ENCODE measurements around the gene HPCAL4. TPM values are rescaled to one million over a fixed set of nuclear protein-coding genes. Genes with fewer than 3 reads are reported as not detected.

Gene HPCAL4
- total RNA-seq, 1 donor from 2014 or later: 0.88 TPM

DNA sequence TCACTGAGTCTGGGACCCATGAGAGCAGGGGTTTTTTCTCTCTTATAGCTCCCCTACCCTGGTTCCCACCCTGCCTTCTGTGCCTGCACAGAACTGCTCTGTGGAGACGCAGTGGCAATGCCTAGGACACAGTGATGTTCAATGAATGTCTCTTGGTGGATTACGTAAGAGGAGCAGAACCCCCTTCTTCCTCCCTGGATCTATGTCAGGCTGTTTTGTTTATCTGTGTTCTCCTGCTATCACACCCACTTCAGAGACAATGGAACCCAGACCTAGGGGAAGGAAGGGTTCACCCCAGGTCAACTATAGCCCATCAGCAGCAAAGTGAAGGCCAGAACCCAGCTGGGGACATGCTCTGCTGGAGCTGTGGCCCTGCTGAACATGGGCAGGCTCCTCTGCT, 2.0 kb downstream of the HPCAL4 start:
- Histone ChIP-seq H3K27me3 (ENCODE audit: low read depth) (peaks cover 94% of the 10 kb centered on the region), H3K27ac (replicated peaks) (no peak overlapping the region), H3K36me3 (no peaks in the 10 kb centered on the region), H3K9me3 (replicated peaks) (no peaks in the 10 kb centered on the region), H3K4me1 (peaks cover 33% of the 10 kb centered on the region), H3K4me3 (no peak overlapping the region)
- no peak for DNase-seq
- TF ChIP-seq, protein P1, sequence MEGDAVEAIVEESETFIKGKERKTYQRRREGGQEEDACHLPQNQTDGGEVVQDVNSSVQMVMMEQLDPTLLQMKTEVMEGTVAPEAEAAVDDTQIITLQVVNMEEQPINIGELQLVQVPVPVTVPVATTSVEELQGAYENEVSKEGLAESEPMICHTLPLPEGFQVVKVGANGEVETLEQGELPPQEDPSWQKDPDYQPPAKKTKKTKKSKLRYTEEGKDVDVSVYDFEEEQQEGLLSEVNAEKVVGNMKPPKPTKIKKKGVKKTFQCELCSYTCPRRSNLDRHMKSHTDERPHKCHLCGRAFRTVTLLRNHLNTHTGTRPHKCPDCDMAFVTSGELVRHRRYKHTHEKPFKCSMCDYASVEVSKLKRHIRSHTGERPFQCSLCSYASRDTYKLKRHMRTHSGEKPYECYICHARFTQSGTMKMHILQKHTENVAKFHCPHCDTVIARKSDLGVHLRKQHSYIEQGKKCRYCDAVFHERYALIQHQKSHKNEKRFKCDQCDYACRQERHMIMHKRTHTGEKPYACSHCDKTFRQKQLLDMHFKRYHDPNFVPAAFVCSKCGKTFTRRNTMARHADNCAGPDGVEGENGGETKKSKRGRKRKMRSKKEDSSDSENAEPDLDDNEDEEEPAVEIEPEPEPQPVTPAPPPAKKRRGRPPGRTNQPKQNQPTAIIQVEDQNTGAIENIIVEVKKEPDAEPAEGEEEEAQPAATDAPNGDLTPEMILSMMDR (IDR thresholded peaks at IDR 0.05; ENCODE audit: borderline replicate concordance): no peak
- intact Hi-C loops (cut with micrococcal nuclease): no loop called here

DNA sequence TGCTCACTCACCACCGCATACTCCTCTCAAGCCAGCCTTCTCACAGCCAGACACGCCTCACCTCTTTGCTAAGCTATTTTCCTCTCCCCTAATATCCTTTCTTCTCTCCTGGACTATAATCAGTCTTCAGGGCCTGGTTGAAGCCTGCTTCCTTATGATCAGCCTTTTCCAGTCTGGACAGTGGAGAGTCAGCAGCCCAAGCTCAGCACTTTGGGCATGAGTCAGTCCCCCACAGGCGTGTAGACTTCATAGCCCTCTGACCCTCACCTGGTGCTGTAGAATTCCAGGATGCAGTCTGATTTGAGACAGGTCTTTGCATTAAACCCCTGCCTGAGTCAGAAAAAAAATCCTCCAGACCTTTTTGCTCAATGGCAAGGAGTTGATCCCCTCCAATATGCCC, 2.5 kb downstream of the HPCAL4 start:
- H3K27me3 ChIP-seq (ENCODE audit: low read depth): peaks cover 97% of the 10 kb centered on the region
- TF ChIP-seq, protein P1 (IDR thresholded peaks at IDR 0.05; ENCODE audit: borderline replicate concordance): no peak
- H3K4me3 ChIP-seq: no peak overlapping the region
- DNase-seq: no peak
- intact Hi-C loops (cut with micrococcal nuclease): no loop called here
- peaks cover 33% of the 10 kb centered on the region for H3K4me1 ChIP-seq
- no peak overlapping the region for H3K27ac ChIP-seq (replicated peaks)
- no peaks in the 10 kb centered on the region for H3K36me3 ChIP-seq
- no peaks in the 10 kb centered on the region for H3K9me3 ChIP-seq (replicated peaks)

DNA sequence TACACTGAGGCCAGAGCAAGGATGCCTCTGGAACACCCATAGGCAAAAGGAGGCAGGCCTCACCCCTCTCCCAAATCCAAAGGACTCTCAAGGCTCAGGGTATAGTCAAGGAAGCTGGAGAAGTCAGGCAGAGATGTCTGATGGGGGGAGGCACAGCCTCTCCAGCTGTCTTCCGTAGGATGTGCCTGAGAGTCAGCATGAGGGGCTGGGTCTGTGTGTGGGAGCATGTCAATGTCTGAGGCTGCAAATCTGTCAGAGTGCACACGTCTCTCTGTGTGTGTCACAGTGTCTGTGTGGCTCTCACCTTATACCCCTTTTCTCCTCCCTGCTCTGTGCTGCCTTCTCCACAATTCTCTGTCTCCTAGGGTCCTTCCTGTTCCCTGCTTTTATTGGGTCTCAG, 4.0 kb downstream of the HPCAL4 start:
- H3K27ac ChIP-seq (replicated peaks): no peak overlapping the region
- peaks cover 30% of the 10 kb centered on the region for H3K4me1 ChIP-seq
- H3K27me3 ChIP-seq (ENCODE audit: low read depth): peaks cover 97% of the 10 kb centered on the region
- no peak for DNase-seq
- no peak overlapping the region for H3K4me3 ChIP-seq
- intact Hi-C loops (cut with micrococcal nuclease): no loop called here
- no peaks in the 10 kb centered on the region for H3K9me3 ChIP-seq (replicated peaks)
- H3K36me3 ChIP-seq: no peaks in the 10 kb centered on the region
- TF ChIP-seq, protein P1 (IDR thresholded peaks at IDR 0.05; ENCODE audit: borderline replicate concordance): no peak

DNA sequence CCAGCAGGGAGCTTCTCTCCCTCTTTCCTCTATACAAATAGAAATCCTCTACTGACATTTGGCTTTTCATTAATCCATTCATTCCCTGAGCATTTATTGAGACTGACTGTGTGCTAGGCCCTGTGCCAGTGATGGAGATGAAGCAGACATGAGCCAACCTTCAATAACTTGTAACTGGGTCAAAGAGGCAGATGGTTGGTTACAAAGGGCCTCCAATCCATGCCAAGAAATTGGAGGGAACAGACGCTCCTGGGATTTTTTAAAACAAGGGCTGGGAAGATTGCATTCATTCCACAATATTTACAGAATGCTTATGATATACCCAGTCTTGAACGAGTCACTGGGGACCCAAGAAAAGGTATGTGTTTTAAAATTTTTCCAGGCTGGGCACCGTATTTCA, 6.2 kb downstream of the HPCAL4 start:
- TF ChIP-seq, protein P1 (IDR thresholded peaks at IDR 0.05; ENCODE audit: borderline replicate concordance): no peak
- DNase-seq: no peak
- Histone ChIP-seq H3K36me3 (no peaks in the 10 kb centered on the region), H3K4me3 (no peak overlapping the region), H3K4me1 (peaks cover 13% of the 10 kb centered on the region), H3K27ac (replicated peaks) (no peak overlapping the region), H3K27me3 (ENCODE audit: low read depth) (peaks cover 94% of the 10 kb centered on the region), H3K9me3 (replicated peaks) (no peaks in the 10 kb centered on the region)
- intact Hi-C loops (cut with micrococcal nuclease): no loop called here

DNA sequence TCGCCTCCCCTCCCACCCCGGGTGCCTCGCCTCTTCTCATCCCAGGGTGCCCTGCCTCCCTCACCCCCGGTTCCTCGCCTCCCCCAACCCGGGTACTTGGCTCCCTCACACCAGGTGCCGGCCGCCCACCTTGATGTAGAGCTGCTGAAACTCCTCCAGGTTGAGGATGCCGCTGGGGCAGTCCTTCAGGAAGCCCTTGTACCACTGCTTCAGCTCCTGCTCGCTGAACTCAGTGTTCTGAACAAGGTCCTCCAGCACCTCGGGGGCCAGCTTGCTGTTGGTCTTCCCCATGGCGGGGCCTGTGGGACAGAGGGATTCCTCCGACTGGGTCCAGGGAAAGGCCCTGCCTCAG, 6.9 kb downstream of the HPCAL4 start:
- Histone ChIP-seq H3K4me3 (peak overlapping the region; percentile 22), H3K4me1 (peaks cover 6% of the 10 kb centered on the region), H3K9me3 (replicated peaks) (no peaks in the 10 kb centered on the region), H3K36me3 (no peaks in the 10 kb centered on the region), H3K27me3 (ENCODE audit: low read depth) (peaks cover 94% of the 10 kb centered on the region), H3K27ac (replicated peaks) (no peak overlapping the region)
- TF ChIP-seq, protein P1 (IDR thresholded peaks at IDR 0.05; ENCODE audit: borderline replicate concordance): no peak
- no peak for DNase-seq
- intact Hi-C loops (cut with micrococcal nuclease): no loop called here

Data from left ventricle myocardium inferior (tissue), 1 donor.